ENCODE results near the gene TMCO6.

DNA sequence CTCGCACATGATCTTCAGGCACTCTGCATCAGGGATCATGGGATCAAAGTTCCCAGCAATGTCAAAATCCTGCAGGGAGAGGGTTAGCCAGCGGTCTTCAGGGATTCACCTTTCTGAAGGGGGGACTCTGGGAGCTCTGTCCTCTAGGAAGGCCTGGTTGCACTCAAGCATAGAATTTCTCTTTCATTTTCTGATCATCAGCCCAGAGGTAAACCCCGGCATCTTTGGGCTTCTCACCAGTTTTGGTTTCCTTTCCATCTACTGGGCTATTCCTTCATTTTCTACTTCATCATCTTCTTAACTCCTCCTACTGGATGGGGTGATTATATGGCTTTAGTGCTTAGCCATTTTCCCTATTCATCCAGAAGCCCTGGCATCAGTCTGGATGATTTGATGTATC, 38.7 kb downstream of the TMCO6 start:
- TF ChIP-seq, protein P1, sequence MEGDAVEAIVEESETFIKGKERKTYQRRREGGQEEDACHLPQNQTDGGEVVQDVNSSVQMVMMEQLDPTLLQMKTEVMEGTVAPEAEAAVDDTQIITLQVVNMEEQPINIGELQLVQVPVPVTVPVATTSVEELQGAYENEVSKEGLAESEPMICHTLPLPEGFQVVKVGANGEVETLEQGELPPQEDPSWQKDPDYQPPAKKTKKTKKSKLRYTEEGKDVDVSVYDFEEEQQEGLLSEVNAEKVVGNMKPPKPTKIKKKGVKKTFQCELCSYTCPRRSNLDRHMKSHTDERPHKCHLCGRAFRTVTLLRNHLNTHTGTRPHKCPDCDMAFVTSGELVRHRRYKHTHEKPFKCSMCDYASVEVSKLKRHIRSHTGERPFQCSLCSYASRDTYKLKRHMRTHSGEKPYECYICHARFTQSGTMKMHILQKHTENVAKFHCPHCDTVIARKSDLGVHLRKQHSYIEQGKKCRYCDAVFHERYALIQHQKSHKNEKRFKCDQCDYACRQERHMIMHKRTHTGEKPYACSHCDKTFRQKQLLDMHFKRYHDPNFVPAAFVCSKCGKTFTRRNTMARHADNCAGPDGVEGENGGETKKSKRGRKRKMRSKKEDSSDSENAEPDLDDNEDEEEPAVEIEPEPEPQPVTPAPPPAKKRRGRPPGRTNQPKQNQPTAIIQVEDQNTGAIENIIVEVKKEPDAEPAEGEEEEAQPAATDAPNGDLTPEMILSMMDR (conservative IDR thresholded peaks at IDR 0.05; ENCODE audit: low read depth, low read length) = no peak
- TF ChIP-seq, protein P2, sequence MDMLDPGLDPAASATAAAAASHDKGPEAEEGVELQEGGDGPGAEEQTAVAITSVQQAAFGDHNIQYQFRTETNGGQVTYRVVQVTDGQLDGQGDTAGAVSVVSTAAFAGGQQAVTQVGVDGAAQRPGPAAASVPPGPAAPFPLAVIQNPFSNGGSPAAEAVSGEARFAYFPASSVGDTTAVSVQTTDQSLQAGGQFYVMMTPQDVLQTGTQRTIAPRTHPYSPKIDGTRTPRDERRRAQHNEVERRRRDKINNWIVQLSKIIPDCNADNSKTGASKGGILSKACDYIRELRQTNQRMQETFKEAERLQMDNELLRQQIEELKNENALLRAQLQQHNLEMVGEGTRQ (IDR thresholded peaks at IDR 0.05; ENCODE audit: low read depth, low read length) = no peak

Data from IMR-90 (cell line).